K562 (cell line): ENCODE results near the gene ZNF2. TPM values are rescaled to one million over a fixed set of nuclear protein-coding genes. Genes with fewer than 3 reads are reported as not detected.
A peak's percentile ranks its signal among the peaks of the same experiment; 100 is the strongest.

Source experiments
- BCOR ChIP-seq: fragments of 450-650 bp; IDR thresholded peaks from 2 replicates; pipeline ENCODE4 v1.6.1; 2016
- KDM5B ChIP-seq: fragments of 200-600 bp; sonication (generic); IDR thresholded peaks from 2 replicates; pipeline ENCODE4 v1.6.1; 2012; ENCODE audit warnings: low read depth, mild to moderate bottlenecking, moderate library complexity, low read length, control low read depth, inconsistent platforms; ENCODE audit not compliant: insufficient replicate concordance
- MYC ChIP-seq, 2 experiments: fragments of 250-450 bp in 1 of 2; sonication (Bioruptor Pico) in 1 of 2; IDR thresholded peaks; 2 replicates each; pipeline versions ENCODE4 v1.5.1 to v1.6.1; 2012 to 2021; ENCODE audit warnings: low read depth in 2 of 2, borderline replicate concordance in 1 of 2, improper control_type of control experiment in 1 of 2, low read length in 1 of 2, mild to moderate bottlenecking in 1 of 2, moderate library complexity in 1 of 2
- NRF1 ChIP-seq, 2 experiments: fragments of 450-650 bp; IDR thresholded peaks in 1 of 2; conservative IDR thresholded peaks in 1 of 2; 2 replicates each; pipeline ENCODE4 v1.6.1; 2014; ENCODE audit warnings: mild to moderate bottlenecking in 2 of 2
- PHF20 ChIP-seq: fragments of 450-650 bp; IDR thresholded peaks from 2 replicates; pipeline ENCODE4 v1.6.1; 2018; ENCODE audit not compliant: partially characterized antibody
- PHF8 ChIP-seq: fragments of 200-600 bp; sonication (generic); IDR thresholded peaks from 2 replicates; pipeline ENCODE4 v1.6.1; 2012; ENCODE audit warnings: mixed run types, mild to moderate bottlenecking, inconsistent platforms, low read length, moderate library complexity, borderline replicate concordance
- SAFB ChIP-seq: fragments of 200-400 bp; formaldehyde crosslinking; IDR thresholded peaks from 2 replicates; pipeline ENCODE4 v1.6.1; 2017; ENCODE audit warnings: low read depth, low read length, borderline replicate concordance
- polyA plus RNA-seq, 8 experiments: library from polyadenylated mRNA; depleted of rRNA in 4 of 8; stranded (reverse) in 5 of 8; unstranded in 3 of 8; fragments of >200 nt; fragmentation: Nextera tagmentation in 2 of 8; fragmentation: Illumina TruSeq in 1 of 8; extraction: Ambion mirVana in 2 of 8; extraction: Trizol in 1 of 8; gene quantifications; 2 replicates each; pipeline versions ENCODE4 v1.2.1 to v1.2.3, GENCODE V29; 2011 to 2014; ENCODE audit warnings: inconsistent platforms in 1 of 8, missing spikeins in 1 of 8
- total RNA-seq, 7 experiments: library from RNA; depleted of rRNA in 6 of 7; stranded (reverse); fragments of >200 nt in 6 of 7; fragmentation: Illumina TruSeq in 2 of 7; extraction: Trizol in 2 of 7; gene quantifications; 2 replicates each; pipeline versions ENCODE4 v1.2.1 to v1.2.3, GENCODE V29; 2011 to 2021; ENCODE audit warnings: low replicate concordance in 1 of 7
- TF ChIP-seq, protein P1 (sequence below): fragments of 450-650 bp; IDR thresholded peaks from 2 replicates; pipeline ENCODE4 v1.6.1; 2016; ENCODE audit warnings: mild to moderate bottlenecking, moderate library complexity

Gene ZNF2
- total and polyA plus RNA-seq, 9 of the 15 experiments (the other 6 are each of a cell fraction or from before 2014, with no cell fraction given), result 1.6 to 4.5 (median 3.4) TPM

DNA sequence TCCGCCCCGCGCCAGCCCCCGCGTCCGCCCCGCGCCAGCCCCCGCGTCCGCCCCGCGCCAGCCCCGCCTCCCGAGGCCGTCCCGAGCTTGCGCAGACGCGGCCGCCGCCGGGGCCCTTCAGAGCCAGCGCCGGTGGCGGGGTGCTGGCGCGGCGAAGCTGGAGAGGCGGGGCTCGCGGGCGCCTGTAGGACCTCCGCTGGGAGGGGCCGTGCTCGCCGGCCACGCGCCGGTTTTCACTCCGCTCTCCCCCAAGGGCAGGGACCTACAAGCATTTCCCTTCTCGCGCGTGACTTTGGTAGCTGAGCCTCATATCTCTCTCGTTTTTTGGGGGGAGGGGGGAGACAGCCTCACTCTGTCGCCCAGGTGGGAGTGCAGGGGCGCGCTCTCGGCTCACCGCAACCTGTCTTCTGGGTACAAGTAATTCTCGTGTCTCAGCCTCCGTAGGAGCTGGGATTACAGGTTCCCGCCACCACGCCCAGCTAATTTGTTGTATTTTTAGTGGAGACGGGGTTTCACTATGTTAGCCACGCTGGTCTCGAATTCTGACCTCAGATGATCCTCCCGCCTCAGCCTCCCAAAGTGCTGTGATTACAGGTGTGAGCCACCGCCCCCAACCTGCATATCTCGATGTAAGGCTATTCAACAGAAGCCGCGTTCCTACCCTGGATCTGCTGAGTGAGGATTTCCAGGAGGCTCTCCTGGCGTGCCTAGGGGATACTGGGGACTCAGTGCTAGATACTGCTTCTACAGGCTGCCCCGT lies 5.7 kb upstream of the ZNF2 start, which contains the start of gene ZNF514 (continued):
- TF ChIP-seq BCOR (peak; percentile 56; the same call in 1 of the 2 replicates), PHF8 (peak; percentile 45; the same call in 1 of the 2 replicates), PHF20 (peak; percentile 17), KDM5B (peak; percentile 63), NRF1 (conservative IDR thresholded peaks at IDR 0.05 in 1 of 2, IDR thresholded peaks at IDR 0.05 in 1 of 2) (peak; percentile 84 to 85), SAFB (peak; percentile 51; the same call in 1 of the 2 replicates), MYC (IDR thresholded peaks at IDR 0.05; ENCODE audit: low read depth, low read length) (peak; percentile 36; the same call in 1 of the 2 replicates), MYC (CRISPR knock-in tag; IDR thresholded peaks at IDR 0.05; ENCODE audit: borderline replicate concordance, low read depth) (peak; percentile 32; the same call in 1 of the 2 replicates)
- TF ChIP-seq, protein P1, sequence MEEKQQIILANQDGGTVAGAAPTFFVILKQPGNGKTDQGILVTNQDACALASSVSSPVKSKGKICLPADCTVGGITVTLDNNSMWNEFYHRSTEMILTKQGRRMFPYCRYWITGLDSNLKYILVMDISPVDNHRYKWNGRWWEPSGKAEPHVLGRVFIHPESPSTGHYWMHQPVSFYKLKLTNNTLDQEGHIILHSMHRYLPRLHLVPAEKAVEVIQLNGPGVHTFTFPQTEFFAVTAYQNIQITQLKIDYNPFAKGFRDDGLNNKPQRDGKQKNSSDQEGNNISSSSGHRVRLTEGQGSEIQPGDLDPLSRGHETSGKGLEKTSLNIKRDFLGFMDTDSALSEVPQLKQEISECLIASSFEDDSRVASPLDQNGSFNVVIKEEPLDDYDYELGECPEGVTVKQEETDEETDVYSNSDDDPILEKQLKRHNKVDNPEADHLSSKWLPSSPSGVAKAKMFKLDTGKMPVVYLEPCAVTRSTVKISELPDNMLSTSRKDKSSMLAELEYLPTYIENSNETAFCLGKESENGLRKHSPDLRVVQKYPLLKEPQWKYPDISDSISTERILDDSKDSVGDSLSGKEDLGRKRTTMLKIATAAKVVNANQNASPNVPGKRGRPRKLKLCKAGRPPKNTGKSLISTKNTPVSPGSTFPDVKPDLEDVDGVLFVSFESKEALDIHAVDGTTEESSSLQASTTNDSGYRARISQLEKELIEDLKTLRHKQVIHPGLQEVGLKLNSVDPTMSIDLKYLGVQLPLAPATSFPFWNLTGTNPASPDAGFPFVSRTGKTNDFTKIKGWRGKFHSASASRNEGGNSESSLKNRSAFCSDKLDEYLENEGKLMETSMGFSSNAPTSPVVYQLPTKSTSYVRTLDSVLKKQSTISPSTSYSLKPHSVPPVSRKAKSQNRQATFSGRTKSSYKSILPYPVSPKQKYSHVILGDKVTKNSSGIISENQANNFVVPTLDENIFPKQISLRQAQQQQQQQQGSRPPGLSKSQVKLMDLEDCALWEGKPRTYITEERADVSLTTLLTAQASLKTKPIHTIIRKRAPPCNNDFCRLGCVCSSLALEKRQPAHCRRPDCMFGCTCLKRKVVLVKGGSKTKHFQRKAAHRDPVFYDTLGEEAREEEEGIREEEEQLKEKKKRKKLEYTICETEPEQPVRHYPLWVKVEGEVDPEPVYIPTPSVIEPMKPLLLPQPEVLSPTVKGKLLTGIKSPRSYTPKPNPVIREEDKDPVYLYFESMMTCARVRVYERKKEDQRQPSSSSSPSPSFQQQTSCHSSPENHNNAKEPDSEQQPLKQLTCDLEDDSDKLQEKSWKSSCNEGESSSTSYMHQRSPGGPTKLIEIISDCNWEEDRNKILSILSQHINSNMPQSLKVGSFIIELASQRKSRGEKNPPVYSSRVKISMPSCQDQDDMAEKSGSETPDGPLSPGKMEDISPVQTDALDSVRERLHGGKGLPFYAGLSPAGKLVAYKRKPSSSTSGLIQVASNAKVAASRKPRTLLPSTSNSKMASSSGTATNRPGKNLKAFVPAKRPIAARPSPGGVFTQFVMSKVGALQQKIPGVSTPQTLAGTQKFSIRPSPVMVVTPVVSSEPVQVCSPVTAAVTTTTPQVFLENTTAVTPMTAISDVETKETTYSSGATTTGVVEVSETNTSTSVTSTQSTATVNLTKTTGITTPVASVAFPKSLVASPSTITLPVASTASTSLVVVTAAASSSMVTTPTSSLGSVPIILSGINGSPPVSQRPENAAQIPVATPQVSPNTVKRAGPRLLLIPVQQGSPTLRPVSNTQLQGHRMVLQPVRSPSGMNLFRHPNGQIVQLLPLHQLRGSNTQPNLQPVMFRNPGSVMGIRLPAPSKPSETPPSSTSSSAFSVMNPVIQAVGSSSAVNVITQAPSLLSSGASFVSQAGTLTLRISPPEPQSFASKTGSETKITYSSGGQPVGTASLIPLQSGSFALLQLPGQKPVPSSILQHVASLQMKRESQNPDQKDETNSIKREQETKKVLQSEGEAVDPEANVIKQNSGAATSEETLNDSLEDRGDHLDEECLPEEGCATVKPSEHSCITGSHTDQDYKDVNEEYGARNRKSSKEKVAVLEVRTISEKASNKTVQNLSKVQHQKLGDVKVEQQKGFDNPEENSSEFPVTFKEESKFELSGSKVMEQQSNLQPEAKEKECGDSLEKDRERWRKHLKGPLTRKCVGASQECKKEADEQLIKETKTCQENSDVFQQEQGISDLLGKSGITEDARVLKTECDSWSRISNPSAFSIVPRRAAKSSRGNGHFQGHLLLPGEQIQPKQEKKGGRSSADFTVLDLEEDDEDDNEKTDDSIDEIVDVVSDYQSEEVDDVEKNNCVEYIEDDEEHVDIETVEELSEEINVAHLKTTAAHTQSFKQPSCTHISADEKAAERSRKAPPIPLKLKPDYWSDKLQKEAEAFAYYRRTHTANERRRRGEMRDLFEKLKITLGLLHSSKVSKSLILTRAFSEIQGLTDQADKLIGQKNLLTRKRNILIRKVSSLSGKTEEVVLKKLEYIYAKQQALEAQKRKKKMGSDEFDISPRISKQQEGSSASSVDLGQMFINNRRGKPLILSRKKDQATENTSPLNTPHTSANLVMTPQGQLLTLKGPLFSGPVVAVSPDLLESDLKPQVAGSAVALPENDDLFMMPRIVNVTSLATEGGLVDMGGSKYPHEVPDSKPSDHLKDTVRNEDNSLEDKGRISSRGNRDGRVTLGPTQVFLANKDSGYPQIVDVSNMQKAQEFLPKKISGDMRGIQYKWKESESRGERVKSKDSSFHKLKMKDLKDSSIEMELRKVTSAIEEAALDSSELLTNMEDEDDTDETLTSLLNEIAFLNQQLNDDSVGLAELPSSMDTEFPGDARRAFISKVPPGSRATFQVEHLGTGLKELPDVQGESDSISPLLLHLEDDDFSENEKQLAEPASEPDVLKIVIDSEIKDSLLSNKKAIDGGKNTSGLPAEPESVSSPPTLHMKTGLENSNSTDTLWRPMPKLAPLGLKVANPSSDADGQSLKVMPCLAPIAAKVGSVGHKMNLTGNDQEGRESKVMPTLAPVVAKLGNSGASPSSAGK, result peak; percentile 38
